Testis (tissue), 2 donors: ENCODE data around the gene FOXF2.

Source experiments
- POLR2A ChIP-seq: fragments of 450-650 bp; IDR thresholded peaks from one replicate; pipeline ENCODE4 v1.6.1; 2017; ENCODE audit warnings: antibody characterized with exemption, mild to moderate bottlenecking, moderate library complexity
- TF ChIP-seq, protein P1 (sequence below), 3 experiments: fragments of 450-650 bp in 2 of 3; fragments of 200-600 bp in 1 of 3; sonication (generic) in 1 of 3; IDR thresholded peaks; one replicate each; pipeline ENCODE4 v1.5.1; 2016 to 2019; ENCODE audit warnings: antibody characterized with exemption in 3 of 3, mild to moderate bottlenecking in 2 of 3, moderate library complexity in 1 of 3

- TF ChIP-seq, protein P1, sequence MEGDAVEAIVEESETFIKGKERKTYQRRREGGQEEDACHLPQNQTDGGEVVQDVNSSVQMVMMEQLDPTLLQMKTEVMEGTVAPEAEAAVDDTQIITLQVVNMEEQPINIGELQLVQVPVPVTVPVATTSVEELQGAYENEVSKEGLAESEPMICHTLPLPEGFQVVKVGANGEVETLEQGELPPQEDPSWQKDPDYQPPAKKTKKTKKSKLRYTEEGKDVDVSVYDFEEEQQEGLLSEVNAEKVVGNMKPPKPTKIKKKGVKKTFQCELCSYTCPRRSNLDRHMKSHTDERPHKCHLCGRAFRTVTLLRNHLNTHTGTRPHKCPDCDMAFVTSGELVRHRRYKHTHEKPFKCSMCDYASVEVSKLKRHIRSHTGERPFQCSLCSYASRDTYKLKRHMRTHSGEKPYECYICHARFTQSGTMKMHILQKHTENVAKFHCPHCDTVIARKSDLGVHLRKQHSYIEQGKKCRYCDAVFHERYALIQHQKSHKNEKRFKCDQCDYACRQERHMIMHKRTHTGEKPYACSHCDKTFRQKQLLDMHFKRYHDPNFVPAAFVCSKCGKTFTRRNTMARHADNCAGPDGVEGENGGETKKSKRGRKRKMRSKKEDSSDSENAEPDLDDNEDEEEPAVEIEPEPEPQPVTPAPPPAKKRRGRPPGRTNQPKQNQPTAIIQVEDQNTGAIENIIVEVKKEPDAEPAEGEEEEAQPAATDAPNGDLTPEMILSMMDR (IDR thresholded peaks at IDR 0.05), result no peak
- TF ChIP-seq POLR2A, result no peak
Measured at GRCh38 chr6:1407499-1407990, 18.2 kb downstream of the FOXF2 start.
